B cell (primary cell): Measurements from ENCODE around the gene NELL1. TPM values are rescaled to one million over a fixed set of nuclear protein-coding genes. Genes with fewer than 3 reads are reported as not detected.

Source experiments
- ATAC-seq: fragments of 200-7000 bp; cut with Tn5 transposase; one replicate; pipeline ENCODE4 v1.10.0; 2021; ENCODE audit warnings: low read depth, mild to moderate bottlenecking, moderate number of reproducible peaks, moderate library complexity
- CTCF ChIA-PET: fragments of 350-600 bp; sonication (Branson Sonifier 250); formaldehyde crosslinking; loops from one replicate; lab custom pipeline; 2021; ENCODE audit warnings: antibody characterized with exemption, inconsistent platforms; lab: Charles Lee
- POLR2A ChIA-PET: fragments of 350-600 bp; sonication (Branson Sonifier 250); formaldehyde crosslinking; loops from one replicate; lab custom pipeline; 2021; ENCODE audit warnings: antibody characterized with exemption; lab: Charles Lee
- DNase-seq: peaks from one replicate; pipeline ENCODE4 v3.0.0; 2013
- H2AFZ ChIP-seq: 2 replicates; pipeline ENCODE4 v1.6.1; 2012; ENCODE audit warnings: mild to moderate bottlenecking, low read depth, low read length; ENCODE audit not compliant: insufficient read depth, poor library complexity, severe bottlenecking
- H3K27ac ChIP-seq, 2 donors: 1 replicate in 1 of 2; 2 replicates in 1 of 2; pipeline ENCODE4 v1.5.1; 2012 to 2013; ENCODE audit warnings: low read length in 2 of 2, mild to moderate bottlenecking in 2 of 2, moderate library complexity in 1 of 2
- H3K27me3 ChIP-seq, 4 experiments: fragments of 200-600 bp in 1 of 4; sonication (generic) in 1 of 4; replicated peaks in 1 of 4; 1 replicate in 2 of 4; 2 replicates in 2 of 4; pipeline versions ENCODE4 v1.6.1 to v1.7.0; 2013 to 2016; ENCODE audit warnings: low read length in 3 of 4, mild to moderate bottlenecking in 2 of 4, mixed read lengths in 1 of 4, moderate library complexity in 1 of 4; ENCODE audit not compliant: insufficient read depth in 4 of 4, control insufficient read depth in 3 of 4; ENCODE audit errors: control extremely low read depth in 1 of 4
- H3K36me3 ChIP-seq, 2 experiments: replicated peaks in 1 of 2; 1 replicate in 1 of 2; 2 replicates in 1 of 2; pipeline versions ENCODE4 v1.6.1 to v1.7.1; 2013; ENCODE audit warnings: low read length in 1 of 2; ENCODE audit not compliant: insufficient read depth in 2 of 2, control insufficient read depth in 1 of 2; ENCODE audit errors: control extremely low read depth in 1 of 2, extremely low read depth in 1 of 2
- H3K4me1 ChIP-seq, 2 donors: fragments of 200-600 bp in 1 of 2; sonication (generic) in 1 of 2; 1 replicate in 1 of 2; 2 replicates in 1 of 2; pipeline versions ENCODE4 v1.5.1 to v1.6.1; 2013 to 2017; ENCODE audit warnings: low read length in 2 of 2; ENCODE audit not compliant: control insufficient read depth in 2 of 2, insufficient read depth in 2 of 2
- H3K4me2 ChIP-seq: replicated peaks from 2 replicates; pipeline ENCODE3; 2012; ENCODE audit warnings: mild to moderate bottlenecking, low read depth, low read length; ENCODE audit not compliant: poor library complexity, severe bottlenecking
- H3K4me3 ChIP-seq, 5 experiments: fragments of 200-600 bp in 1 of 5; sonication (generic) in 1 of 5; 1 replicate in 3 of 5; 2 replicates in 2 of 5; pipeline versions ENCODE4 v1.5.1 to v1.7.0; 2011 to 2016; ENCODE audit warnings: low read length in 4 of 5, mild to moderate bottlenecking in 4 of 5, low read depth in 2 of 5, control low read depth in 1 of 5, moderate library complexity in 1 of 5; ENCODE audit not compliant: insufficient read depth in 1 of 5; ENCODE audit errors: control extremely low read depth in 1 of 5, extremely low read depth in 1 of 5
- H3K79me2 ChIP-seq: fragments of 200-600 bp; sonication (generic); one replicate; pipeline ENCODE4 v1.6.0; 2016; ENCODE audit warnings: low read length; ENCODE audit not compliant: control insufficient read depth, insufficient read depth
- H3K9ac ChIP-seq: fragments of 200-600 bp; sonication (generic); 2 replicates; pipeline ENCODE4 v1.6.1; 2017; ENCODE audit warnings: mild to moderate bottlenecking, low read length, moderate library complexity
- H3K9me3 ChIP-seq, 3 donors: one replicate each; pipeline versions ENCODE4 v1.6.1 to v1.7.1; 2013; ENCODE audit warnings: low read length in 2 of 3; ENCODE audit not compliant: control insufficient read depth in 2 of 3, insufficient read depth in 1 of 3; ENCODE audit errors: control extremely low read depth in 1 of 3
- H4K20me1 ChIP-seq: 2 replicates; pipeline ENCODE4 v1.6.0; 2012; ENCODE audit warnings: mild to moderate bottlenecking, low read length; ENCODE audit not compliant: insufficient read depth, control insufficient read depth, poor library complexity, severe bottlenecking
- H3K27ac Mint-ChIP-seq: one replicate; pipeline ENCODE4 v1.8.0; 2021; ENCODE audit warnings: mixed read lengths
- H3K27me3 Mint-ChIP-seq: one replicate; pipeline ENCODE4 v1.8.0; 2021; ENCODE audit warnings: mixed read lengths
- H3K4me1 Mint-ChIP-seq: one replicate; pipeline ENCODE4 v1.8.0; 2021; ENCODE audit warnings: mixed read lengths
- H3K4me3 Mint-ChIP-seq: one replicate; pipeline ENCODE4 v1.8.0; 2021; ENCODE audit warnings: mixed read lengths
- H3K9me3 Mint-ChIP-seq: one replicate; pipeline ENCODE4 v1.8.0; 2022; ENCODE audit warnings: mixed read lengths; ENCODE audit not compliant: insufficient read depth
- CTCF ChIP-seq: fragments of 200-600 bp; IDR thresholded peaks from one replicate; pipeline ENCODE4 v1.8.0; 2022; ENCODE audit warnings: antibody characterized with exemption, mild to moderate bottlenecking
- EZH2 ChIP-seq: IDR thresholded peaks from 2 replicates; pipeline ENCODE4 v1.6.1; 2012; ENCODE audit warnings: borderline replicate concordance, low read depth, mild to moderate bottlenecking, moderate library complexity, low read length; ENCODE audit not compliant: insufficient read depth, poor library complexity, severe bottlenecking
- WGBS: methylation state at CpG from one replicate; pipeline ENCODE4 v1.1.5; 2013; ENCODE audit warnings: missing lambda C conversion rate; ENCODE audit not compliant: insufficient coverage; 5-methylcytosine and 5-hydroxymethylcytosine counted together
- intact Hi-C: fragments of 100-400 bp; cut with micrococcal nuclease; formaldehyde crosslinking; loops from one replicate; pipeline ENCODE4 v1.10.0; 2022
- polyA plus RNA-seq: library from polyadenylated mRNA; depleted of rRNA; stranded (reverse); fragments of >200 nt; gene quantifications from 2 replicates; pipeline ENCODE4 v1.2.3, GENCODE V29; 2012
- total RNA-seq, 2 donors: library from RNA; stranded (reverse); fragments of 120-200 nt in 1 of 2; gene quantifications; 1 replicate in 1 of 2; 2 replicates in 1 of 2; pipeline versions ENCODE4 v1.2.3 to v1.2.4, GENCODE V29; 2013 to 2022

NELL1 gene
- total and polyA plus RNA-seq, 2 donors (not counting 1 experiment from before 2014, with no cell fraction given), result not detected

GRCh38 chr11:20712912-20713311 lies 43.5 kb downstream of the NELL1 start:
- H3K4me3 Mint-ChIP-seq, result no peak overlapping the region
- H3K9me3 Mint-ChIP-seq, result peaks cover 2% of the 10 kb centered on the region
- DNase-seq, result no peak
- CTCF ChIA-PET, result no interaction called here
- Histone ChIP-seq H3K4me3 (no peak overlapping the region), H2AFZ (no peak overlapping the region), H4K20me1 (no peaks in the 10 kb centered on the region), H3K9me3 (peaks cover 0 to 10% (median 0%) of the 10 kb centered on the region in 3 donors), H3K79me2 (no peaks in the 10 kb centered on the region), H3K36me3 (no peaks in the 10 kb centered on the region), H3K4me1 (no peaks in the 10 kb centered on the region), H3K4me2 (no peak overlapping the region), H3K9ac (no peak overlapping the region), H3K27me3 (no peaks in the 10 kb centered on the region), H3K27ac (no peak overlapping the region)
- ATAC-seq, result no peak
- H3K27me3 Mint-ChIP-seq, result no peaks in the 10 kb centered on the region
- POLR2A ChIA-PET, result no interaction called here
- TF ChIP-seq EZH2 (no peak), CTCF (no peak)
- H3K27ac Mint-ChIP-seq, result no peak overlapping the region
- WGBS, result 76% methylated on average over 3 of the region's 3 CpGs
- H3K4me1 Mint-ChIP-seq, result no peaks in the 10 kb centered on the region
- intact Hi-C loops, result no loop called here

DNA sequence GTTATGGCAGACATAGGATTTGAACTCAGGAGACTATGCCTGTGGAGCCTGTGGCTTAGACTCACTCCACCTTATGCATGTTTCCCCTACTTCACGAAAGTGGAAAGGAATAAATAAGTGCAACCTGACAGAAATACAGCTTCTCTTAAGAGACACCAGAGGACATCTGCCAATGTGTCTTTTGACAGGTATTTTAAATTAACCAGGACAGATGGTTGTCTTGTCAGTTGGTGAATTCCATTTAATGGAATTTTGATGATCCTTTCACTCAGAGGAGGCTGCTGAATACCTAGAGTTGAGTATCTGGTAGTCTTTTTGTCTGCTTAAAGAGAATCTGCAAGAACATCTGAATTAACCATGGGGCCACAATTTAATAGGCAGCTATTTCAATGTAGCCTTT lies 46.1 kb downstream of the NELL1 start:
- no peak for DNase-seq
- Histone ChIP-seq H3K9ac (no peak overlapping the region), H3K4me2 (no peak overlapping the region), H3K9me3 (peaks cover 0 to 10% (median 0%) of the 10 kb centered on the region in 3 donors), H3K79me2 (no peaks in the 10 kb centered on the region), H3K27ac (no peak overlapping the region), H2AFZ (no peak overlapping the region), H3K36me3 (no peaks in the 10 kb centered on the region), H3K4me1 (no peaks in the 10 kb centered on the region), H3K4me3 (no peak overlapping the region), H3K27me3 (no peaks in the 10 kb centered on the region), H4K20me1 (no peaks in the 10 kb centered on the region)
- POLR2A ChIA-PET, result no interaction called here
- Mint-ChIP-seq H3K9me3 (peaks cover 2% of the 10 kb centered on the region), H3K27ac (no peak overlapping the region), H3K27me3 (no peaks in the 10 kb centered on the region), H3K4me1 (no peaks in the 10 kb centered on the region), H3K4me3 (no peak overlapping the region)
- intact Hi-C loops, result no loop called here
- no peak for TF ChIP-seq EZH2
- no peak for ATAC-seq
- CTCF ChIA-PET, result no interaction called here
- 80% methylated on average over 1 of the region's 1 CpG for WGBS
